WTC11 (cell line): ENCODE results near the gene GRID2. TPM values are rescaled to one million over a fixed set of nuclear protein-coding genes. Genes with fewer than 3 reads are reported as not detected.
A peak's percentile ranks its signal among the peaks of the same experiment; 100 is the strongest.

Experiments used
- ATAC-seq: fragments of 200-7000 bp; cut with Tn5 transposase; 2 replicates; pipeline ENCODE4 v1.10.0; 2021; ENCODE audit warnings: mild to moderate bottlenecking, moderate library complexity
- CTCF ChIA-PET: fragments of 300-600 bp; sonication (Branson Sonifier 250); formaldehyde crosslinking; loops from one replicate; lab custom pipeline; 2021; ENCODE audit warnings: antibody characterized with exemption; lab: Charles Lee
- POLR2A ChIA-PET: fragments of 350-600 bp; sonication (Branson Sonifier 250); formaldehyde crosslinking; loops from one replicate; lab custom pipeline; 2021; ENCODE audit warnings: antibody characterized with exemption; lab: Charles Lee
- DNase-seq: peaks from one replicate; pipeline ENCODE4 v3.0.0; 2021; ENCODE audit warnings: low spot score
- H3K27ac Mint-ChIP-seq: 2 replicates; pipeline ENCODE4 v1.8.0; 2021; ENCODE audit warnings: mixed read lengths
- H3K27me3 Mint-ChIP-seq: 2 replicates; pipeline ENCODE4 v1.8.0; 2021; ENCODE audit warnings: low read depth, mild to moderate bottlenecking, moderate library complexity, mixed read lengths
- H3K36me3 Mint-ChIP-seq: 2 replicates; pipeline ENCODE4 v1.8.0; 2021; ENCODE audit warnings: mixed read lengths
- H3K4me1 Mint-ChIP-seq: 2 replicates; pipeline ENCODE4 v1.8.0; 2022; ENCODE audit warnings: mixed read lengths
- H3K4me3 Mint-ChIP-seq: 2 replicates; pipeline ENCODE4 v1.8.0; 2021; ENCODE audit warnings: mild to moderate bottlenecking, moderate library complexity, mixed read lengths
- H3K9me3 Mint-ChIP-seq: 2 replicates; pipeline ENCODE4 v1.8.0; 2021; ENCODE audit warnings: mixed read lengths
- CBFB ChIP-seq: sonication (generic); formaldehyde crosslinking; IDR thresholded peaks from 2 replicates; pipeline ENCODE4 v1.8.1; 2022; ENCODE audit warnings: mild to moderate bottlenecking, low read depth, missing genetic modification reagents
- CREB1 ChIP-seq: sonication (generic); formaldehyde crosslinking; IDR thresholded peaks from 2 replicates; pipeline ENCODE4 v1.8.0; 2023; ENCODE audit warnings: mild to moderate bottlenecking, missing genetic modification reagents
- FOXJ3 ChIP-seq: sonication (generic); formaldehyde crosslinking; IDR thresholded peaks from 2 replicates; pipeline ENCODE4 v1.9.0; 2021; ENCODE audit warnings: missing genetic modification reagents, mild to moderate bottlenecking, borderline replicate concordance
- MYBL2 ChIP-seq: sonication (generic); formaldehyde crosslinking; IDR thresholded peaks from 2 replicates; pipeline ENCODE4 v1.8.1; 2023; ENCODE audit warnings: mild to moderate bottlenecking, moderate library complexity, missing genetic modification reagents
- NFATC4 ChIP-seq: fragments of 250-450 bp; sonication (Bioruptor Pico); IDR thresholded peaks from 2 replicates; pipeline ENCODE4 v1.9.0; 2021; ENCODE audit warnings: mild to moderate bottlenecking
- NFYB ChIP-seq: sonication (generic); formaldehyde crosslinking; conservative IDR thresholded peaks from 2 replicates; pipeline ENCODE4 v1.8.0; 2022; ENCODE audit warnings: low read depth, missing genetic modification reagents
- OVOL2 ChIP-seq: fragments of 250-450 bp; sonication (Bioruptor Pico); IDR thresholded peaks from 2 replicates; pipeline ENCODE4 v1.9.0; 2021; ENCODE audit warnings: mild to moderate bottlenecking, borderline replicate concordance
- SP1 ChIP-seq: sonication (generic); formaldehyde crosslinking; conservative IDR thresholded peaks from 2 replicates; pipeline ENCODE4 v1.8.1; 2022; ENCODE audit warnings: missing genetic modification reagents
- TEAD4 ChIP-seq: sonication (generic); formaldehyde crosslinking; IDR thresholded peaks from 2 replicates; pipeline ENCODE4 v1.8.0; 2022; ENCODE audit warnings: mild to moderate bottlenecking, missing genetic modification reagents
- TP53 ChIP-seq: sonication (generic); formaldehyde crosslinking; IDR thresholded peaks from 2 replicates; pipeline ENCODE4 v1.8.1; 2023; ENCODE audit warnings: mild to moderate bottlenecking, missing genetic modification reagents
- ZBTB21 ChIP-seq: sonication (generic); formaldehyde crosslinking; IDR thresholded peaks from 2 replicates; pipeline ENCODE4 v1.8.1; 2023; ENCODE audit warnings: mild to moderate bottlenecking, missing genetic modification reagents, borderline replicate concordance
- ZNF317 ChIP-seq: sonication (generic); formaldehyde crosslinking; IDR thresholded peaks from 2 replicates; pipeline ENCODE4 v1.8.1; 2023; ENCODE audit warnings: low read depth, mild to moderate bottlenecking, moderate library complexity, missing genetic modification reagents, borderline replicate concordance
- ZNF423 ChIP-seq: fragments of 250-450 bp; sonication (Bioruptor Pico); IDR thresholded peaks from 2 replicates; pipeline ENCODE4 v2.1.2; 2022; ENCODE audit warnings: mild to moderate bottlenecking, moderate library complexity
- ZNF671 ChIP-seq: fragments of 250-450 bp; sonication (Bioruptor Pico); IDR thresholded peaks from 2 replicates; pipeline ENCODE4 v1.8.0; 2021; ENCODE audit warnings: mild to moderate bottlenecking
- total RNA-seq: library from RNA; stranded (reverse); gene quantifications from 3 replicates; pipeline ENCODE4 v1.2.3, GENCODE V29; 2021
- TF ChIP-seq, protein P1 (sequence below): fragments of 250-450 bp; sonication (Bioruptor Pico); IDR thresholded peaks from 2 replicates; pipeline ENCODE4 v1.9.0; 2021; ENCODE audit warnings: mild to moderate bottlenecking, borderline replicate concordance
- TF ChIP-seq, protein P2 (sequence below): sonication (generic); formaldehyde crosslinking; IDR thresholded peaks from 2 replicates; pipeline ENCODE4 v1.8.1; 2022; ENCODE audit warnings: missing genetic modification reagents, borderline replicate concordance
- TF ChIP-seq, protein P3 (sequence below): sonication (generic); formaldehyde crosslinking; conservative IDR thresholded peaks from 2 replicates; pipeline ENCODE4 v1.8.1; 2023; ENCODE audit warnings: mild to moderate bottlenecking, low read depth, missing genetic modification reagents, moderate library complexity
- TF ChIP-seq, protein P4 (sequence below): sonication (generic); formaldehyde crosslinking; IDR thresholded peaks from 2 replicates; pipeline ENCODE4 v1.8.0; 2023; ENCODE audit warnings: missing genetic modification reagents, mild to moderate bottlenecking, borderline replicate concordance
- TF ChIP-seq, protein P5 (sequence below): sonication (generic); formaldehyde crosslinking; IDR thresholded peaks from 2 replicates; pipeline ENCODE4 v1.8.1; 2023; ENCODE audit warnings: mild to moderate bottlenecking, missing genetic modification reagents, moderate library complexity

The GRID2 gene
- total RNA-seq, 1 experiment from 2014 or later: 26.8 TPM

DNA sequence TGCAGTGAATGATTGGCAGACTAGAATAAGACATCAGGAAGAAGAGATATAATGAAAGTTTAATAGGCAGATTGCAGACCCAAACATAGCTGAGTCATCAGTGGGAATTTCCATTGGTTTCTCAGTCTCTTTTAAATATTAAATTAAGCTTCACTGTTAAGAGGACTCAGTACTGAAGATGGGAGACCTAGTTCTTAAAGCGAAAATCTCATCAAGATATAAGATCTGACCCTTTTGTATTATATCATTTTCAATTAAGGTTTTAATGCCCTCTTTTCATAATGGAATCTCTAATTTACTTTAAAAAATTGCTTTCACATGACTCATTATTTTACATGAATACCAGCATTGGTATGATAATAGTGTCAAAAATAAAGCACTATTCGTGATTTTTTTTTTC lies 1355.9 kb downstream of the GRID2 start (continued):
- TF ChIP-seq NFYB (CRISPR knock-in tag) (no peak), CBFB (CRISPR knock-in tag) (no peak), ZNF317 (CRISPR knock-in tag) (no peak), MYBL2 (CRISPR knock-in tag) (no peak), ZNF671 (CRISPR knock-in tag) (no peak), NFATC4 (CRISPR knock-in tag) (no peak)

DNA sequence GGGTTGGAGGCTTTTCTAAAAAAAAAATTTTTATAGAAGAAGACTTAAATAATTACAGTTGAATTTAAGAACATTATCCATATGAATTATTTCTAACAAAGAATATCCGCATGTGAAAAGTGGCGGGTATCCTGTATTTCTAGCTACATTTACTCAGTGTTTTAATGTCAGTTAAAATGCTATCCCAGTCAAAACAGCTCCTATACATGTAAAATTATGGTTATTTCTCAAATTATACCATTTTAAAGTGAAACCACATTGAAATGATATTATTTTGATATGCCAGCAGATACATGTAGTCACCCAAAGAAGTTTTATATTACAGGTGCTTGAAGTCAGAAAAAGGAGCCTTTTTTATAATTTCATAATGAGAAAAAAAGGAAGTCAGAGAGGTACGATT lies 1356.3 kb downstream of the GRID2 start:
- no peaks in the 10 kb centered on the region for H3K9me3 Mint-ChIP-seq
- ATAC-seq (no peak), DNase-seq (no peak)
- no peaks in the 10 kb centered on the region for H3K27me3 Mint-ChIP-seq
- POLR2A ChIA-PET: no interaction called here
- TF ChIP-seq, protein P1, sequence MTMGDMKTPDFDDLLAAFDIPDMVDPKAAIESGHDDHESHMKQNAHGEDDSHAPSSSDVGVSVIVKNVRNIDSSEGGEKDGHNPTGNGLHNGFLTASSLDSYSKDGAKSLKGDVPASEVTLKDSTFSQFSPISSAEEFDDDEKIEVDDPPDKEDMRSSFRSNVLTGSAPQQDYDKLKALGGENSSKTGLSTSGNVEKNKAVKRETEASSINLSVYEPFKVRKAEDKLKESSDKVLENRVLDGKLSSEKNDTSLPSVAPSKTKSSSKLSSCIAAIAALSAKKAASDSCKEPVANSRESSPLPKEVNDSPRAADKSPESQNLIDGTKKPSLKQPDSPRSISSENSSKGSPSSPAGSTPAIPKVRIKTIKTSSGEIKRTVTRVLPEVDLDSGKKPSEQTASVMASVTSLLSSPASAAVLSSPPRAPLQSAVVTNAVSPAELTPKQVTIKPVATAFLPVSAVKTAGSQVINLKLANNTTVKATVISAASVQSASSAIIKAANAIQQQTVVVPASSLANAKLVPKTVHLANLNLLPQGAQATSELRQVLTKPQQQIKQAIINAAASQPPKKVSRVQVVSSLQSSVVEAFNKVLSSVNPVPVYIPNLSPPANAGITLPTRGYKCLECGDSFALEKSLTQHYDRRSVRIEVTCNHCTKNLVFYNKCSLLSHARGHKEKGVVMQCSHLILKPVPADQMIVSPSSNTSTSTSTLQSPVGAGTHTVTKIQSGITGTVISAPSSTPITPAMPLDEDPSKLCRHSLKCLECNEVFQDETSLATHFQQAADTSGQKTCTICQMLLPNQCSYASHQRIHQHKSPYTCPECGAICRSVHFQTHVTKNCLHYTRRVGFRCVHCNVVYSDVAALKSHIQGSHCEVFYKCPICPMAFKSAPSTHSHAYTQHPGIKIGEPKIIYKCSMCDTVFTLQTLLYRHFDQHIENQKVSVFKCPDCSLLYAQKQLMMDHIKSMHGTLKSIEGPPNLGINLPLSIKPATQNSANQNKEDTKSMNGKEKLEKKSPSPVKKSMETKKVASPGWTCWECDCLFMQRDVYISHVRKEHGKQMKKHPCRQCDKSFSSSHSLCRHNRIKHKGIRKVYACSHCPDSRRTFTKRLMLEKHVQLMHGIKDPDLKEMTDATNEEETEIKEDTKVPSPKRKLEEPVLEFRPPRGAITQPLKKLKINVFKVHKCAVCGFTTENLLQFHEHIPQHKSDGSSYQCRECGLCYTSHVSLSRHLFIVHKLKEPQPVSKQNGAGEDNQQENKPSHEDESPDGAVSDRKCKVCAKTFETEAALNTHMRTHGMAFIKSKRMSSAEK (CRISPR knock-in tag): no peak
- no peak for TF ChIP-seq CREB1 (CRISPR knock-in tag)
- TF ChIP-seq OVOL2 (CRISPR knock-in tag): no peak
- TF ChIP-seq TP53 (CRISPR knock-in tag): no peak
- H3K36me3 Mint-ChIP-seq: no peaks in the 10 kb centered on the region
- no peak overlapping the region for H3K4me3 Mint-ChIP-seq
- CTCF ChIA-PET: no interaction called here
- peaks cover 18% of the 10 kb centered on the region for H3K4me1 Mint-ChIP-seq
- no peak overlapping the region for H3K27ac Mint-ChIP-seq

DNA sequence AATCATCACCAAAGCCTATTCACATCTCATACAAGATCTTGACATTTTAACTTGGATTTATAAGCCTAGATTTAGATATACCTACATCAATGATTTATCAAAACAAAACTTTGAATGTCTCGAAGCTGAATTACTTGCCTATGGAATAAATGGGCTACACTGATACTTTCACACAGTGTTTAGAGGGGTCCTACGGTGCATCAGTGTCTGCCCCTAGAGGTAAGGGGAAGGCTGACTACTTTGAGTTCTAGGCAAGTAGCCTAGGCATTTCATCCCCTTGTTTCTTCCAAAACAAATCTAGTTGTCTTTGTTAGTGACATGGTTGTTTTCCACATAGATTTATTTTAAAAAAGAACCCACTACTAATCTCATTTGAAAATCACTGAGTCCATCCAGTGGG lies 1366.7 kb downstream of the GRID2 start:
- ChIA-PET CTCF (no interaction called here), POLR2A (no interaction called here)
- H3K4me1 Mint-ChIP-seq: no peaks in the 10 kb centered on the region; the same call in 1 of the 2 replicates
- ATAC-seq (peak; percentile 85), DNase-seq (no peak)
- no peak overlapping the region for H3K27ac Mint-ChIP-seq
- H3K36me3 Mint-ChIP-seq: peaks cover 2% of the 10 kb centered on the region; the same call in 1 of the 2 replicates
- H3K4me3 Mint-ChIP-seq: no peak overlapping the region
- peaks cover 2% of the 10 kb centered on the region; the same call in 1 of the 2 replicates for H3K9me3 Mint-ChIP-seq
- no peaks in the 10 kb centered on the region for H3K27me3 Mint-ChIP-seq
- TF ChIP-seq ZNF423 (CRISPR knock-in tag) (no peak), ZBTB21 (CRISPR knock-in tag) (no peak), TEAD4 (CRISPR knock-in tag) (no peak), SP1 (no peak), FOXJ3 (no peak)
- TF ChIP-seq, protein P2, sequence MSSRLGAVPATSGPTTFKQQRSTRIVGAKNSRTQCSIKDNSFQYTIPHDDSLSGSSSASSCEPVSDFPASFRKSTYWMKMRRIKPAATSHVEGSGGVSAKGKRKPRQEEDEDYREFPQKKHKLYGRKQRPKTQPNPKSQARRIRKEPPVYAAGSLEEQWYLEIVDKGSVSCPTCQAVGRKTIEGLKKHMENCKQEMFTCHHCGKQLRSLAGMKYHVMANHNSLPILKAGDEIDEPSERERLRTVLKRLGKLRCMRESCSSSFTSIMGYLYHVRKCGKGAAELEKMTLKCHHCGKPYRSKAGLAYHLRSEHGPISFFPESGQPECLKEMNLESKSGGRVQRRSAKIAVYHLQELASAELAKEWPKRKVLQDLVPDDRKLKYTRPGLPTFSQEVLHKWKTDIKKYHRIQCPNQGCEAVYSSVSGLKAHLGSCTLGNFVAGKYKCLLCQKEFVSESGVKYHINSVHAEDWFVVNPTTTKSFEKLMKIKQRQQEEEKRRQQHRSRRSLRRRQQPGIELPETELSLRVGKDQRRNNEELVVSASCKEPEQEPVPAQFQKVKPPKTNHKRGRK (CRISPR knock-in tag): no peak
- TF ChIP-seq, protein P3, sequence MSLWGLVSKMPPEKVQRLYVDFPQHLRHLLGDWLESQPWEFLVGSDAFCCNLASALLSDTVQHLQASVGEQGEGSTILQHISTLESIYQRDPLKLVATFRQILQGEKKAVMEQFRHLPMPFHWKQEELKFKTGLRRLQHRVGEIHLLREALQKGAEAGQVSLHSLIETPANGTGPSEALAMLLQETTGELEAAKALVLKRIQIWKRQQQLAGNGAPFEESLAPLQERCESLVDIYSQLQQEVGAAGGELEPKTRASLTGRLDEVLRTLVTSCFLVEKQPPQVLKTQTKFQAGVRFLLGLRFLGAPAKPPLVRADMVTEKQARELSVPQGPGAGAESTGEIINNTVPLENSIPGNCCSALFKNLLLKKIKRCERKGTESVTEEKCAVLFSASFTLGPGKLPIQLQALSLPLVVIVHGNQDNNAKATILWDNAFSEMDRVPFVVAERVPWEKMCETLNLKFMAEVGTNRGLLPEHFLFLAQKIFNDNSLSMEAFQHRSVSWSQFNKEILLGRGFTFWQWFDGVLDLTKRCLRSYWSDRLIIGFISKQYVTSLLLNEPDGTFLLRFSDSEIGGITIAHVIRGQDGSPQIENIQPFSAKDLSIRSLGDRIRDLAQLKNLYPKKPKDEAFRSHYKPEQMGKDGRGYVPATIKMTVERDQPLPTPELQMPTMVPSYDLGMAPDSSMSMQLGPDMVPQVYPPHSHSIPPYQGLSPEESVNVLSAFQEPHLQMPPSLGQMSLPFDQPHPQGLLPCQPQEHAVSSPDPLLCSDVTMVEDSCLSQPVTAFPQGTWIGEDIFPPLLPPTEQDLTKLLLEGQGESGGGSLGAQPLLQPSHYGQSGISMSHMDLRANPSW: no peak
- TF ChIP-seq, protein P4, sequence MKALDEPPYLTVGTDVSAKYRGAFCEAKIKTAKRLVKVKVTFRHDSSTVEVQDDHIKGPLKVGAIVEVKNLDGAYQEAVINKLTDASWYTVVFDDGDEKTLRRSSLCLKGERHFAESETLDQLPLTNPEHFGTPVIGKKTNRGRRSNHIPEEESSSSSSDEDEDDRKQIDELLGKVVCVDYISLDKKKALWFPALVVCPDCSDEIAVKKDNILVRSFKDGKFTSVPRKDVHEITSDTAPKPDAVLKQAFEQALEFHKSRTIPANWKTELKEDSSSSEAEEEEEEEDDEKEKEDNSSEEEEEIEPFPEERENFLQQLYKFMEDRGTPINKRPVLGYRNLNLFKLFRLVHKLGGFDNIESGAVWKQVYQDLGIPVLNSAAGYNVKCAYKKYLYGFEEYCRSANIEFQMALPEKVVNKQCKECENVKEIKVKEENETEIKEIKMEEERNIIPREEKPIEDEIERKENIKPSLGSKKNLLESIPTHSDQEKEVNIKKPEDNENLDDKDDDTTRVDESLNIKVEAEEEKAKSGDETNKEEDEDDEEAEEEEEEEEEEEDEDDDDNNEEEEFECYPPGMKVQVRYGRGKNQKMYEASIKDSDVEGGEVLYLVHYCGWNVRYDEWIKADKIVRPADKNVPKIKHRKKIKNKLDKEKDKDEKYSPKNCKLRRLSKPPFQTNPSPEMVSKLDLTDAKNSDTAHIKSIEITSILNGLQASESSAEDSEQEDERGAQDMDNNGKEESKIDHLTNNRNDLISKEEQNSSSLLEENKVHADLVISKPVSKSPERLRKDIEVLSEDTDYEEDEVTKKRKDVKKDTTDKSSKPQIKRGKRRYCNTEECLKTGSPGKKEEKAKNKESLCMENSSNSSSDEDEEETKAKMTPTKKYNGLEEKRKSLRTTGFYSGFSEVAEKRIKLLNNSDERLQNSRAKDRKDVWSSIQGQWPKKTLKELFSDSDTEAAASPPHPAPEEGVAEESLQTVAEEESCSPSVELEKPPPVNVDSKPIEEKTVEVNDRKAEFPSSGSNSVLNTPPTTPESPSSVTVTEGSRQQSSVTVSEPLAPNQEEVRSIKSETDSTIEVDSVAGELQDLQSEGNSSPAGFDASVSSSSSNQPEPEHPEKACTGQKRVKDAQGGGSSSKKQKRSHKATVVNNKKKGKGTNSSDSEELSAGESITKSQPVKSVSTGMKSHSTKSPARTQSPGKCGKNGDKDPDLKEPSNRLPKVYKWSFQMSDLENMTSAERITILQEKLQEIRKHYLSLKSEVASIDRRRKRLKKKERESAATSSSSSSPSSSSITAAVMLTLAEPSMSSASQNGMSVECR (CRISPR knock-in tag): no peak
- TF ChIP-seq, protein P5, sequence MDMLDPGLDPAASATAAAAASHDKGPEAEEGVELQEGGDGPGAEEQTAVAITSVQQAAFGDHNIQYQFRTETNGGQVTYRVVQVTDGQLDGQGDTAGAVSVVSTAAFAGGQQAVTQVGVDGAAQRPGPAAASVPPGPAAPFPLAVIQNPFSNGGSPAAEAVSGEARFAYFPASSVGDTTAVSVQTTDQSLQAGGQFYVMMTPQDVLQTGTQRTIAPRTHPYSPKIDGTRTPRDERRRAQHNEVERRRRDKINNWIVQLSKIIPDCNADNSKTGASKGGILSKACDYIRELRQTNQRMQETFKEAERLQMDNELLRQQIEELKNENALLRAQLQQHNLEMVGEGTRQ (CRISPR knock-in tag): no peak
